ENCODE results near the gene RRP7A.
"Not testable (repeated sequence)": the region's sequence is repeated elsewhere in the genome, so short reads cannot be mapped to it uniquely, and the experiment has no call there.

Gene RRP7A

GRCh38 chr22:42529435-42529834, 9.8 kb upstream of the RRP7A start:
- H3K4me2 ChIP-seq (ENCODE audit: low read length, poor library complexity, severe bottlenecking); H3K4me3 ChIP-seq (ENCODE audit: insufficient read depth in 1 of 2, low read depth in 1 of 2, low read length in 2 of 2); DNase-seq; H3K23ac ChIP-seq (ENCODE audit: low read length in 2 of 2); H3K4ac ChIP-seq (ENCODE audit: low read depth in 1 of 2, low read length in 2 of 2); H2AK5ac ChIP-seq (ENCODE audit: low read length, severe bottlenecking); H3K9ac ChIP-seq (ENCODE audit: low read length); H3K14ac ChIP-seq (ENCODE audit: low read length in 2 of 2); H3K4me1 ChIP-seq (ENCODE audit: control insufficient read depth, insufficient read depth, low read depth, low read length); H2BK12ac ChIP-seq (ENCODE audit: low read length in 2 of 2); H3K9me3 ChIP-seq (ENCODE audit: control insufficient read depth, low read length); H2BK120ac ChIP-seq (ENCODE audit: low read depth, low read length); H3K79me1 ChIP-seq (replicated peaks; ENCODE audit: low read length, poor library complexity, severe bottlenecking); H2AFZ ChIP-seq (ENCODE audit: low read depth, low read length); H2BK5ac ChIP-seq (ENCODE audit: low read depth, low read length, poor library complexity, severe bottlenecking); H3K27ac ChIP-seq (ENCODE audit: low read length, poor library complexity, severe bottlenecking); H2BK15ac ChIP-seq (ENCODE audit: low read depth, poor library complexity, severe bottlenecking); H4K91ac ChIP-seq (ENCODE audit: low read length); H4K8ac ChIP-seq (ENCODE audit: low read length); H3K36me3 ChIP-seq (ENCODE audit: control insufficient read depth in 1 of 2, insufficient read depth in 2 of 2, low read depth in 1 of 2, low read length in 2 of 2); H3K18ac ChIP-seq (ENCODE audit: low read depth in 1 of 2, low read length in 2 of 2): not testable (repeated sequence)
- WGBS = 93% methylated on average over 8 of the region's 8 CpGs
- peaks cover 0 to 32% of the 10 kb centered on the region in 2 experiments for H3K27me3 ChIP-seq (ENCODE audit: control insufficient read depth in 1 of 2, insufficient read depth in 1 of 2, low read length in 2 of 2)

DNA sequence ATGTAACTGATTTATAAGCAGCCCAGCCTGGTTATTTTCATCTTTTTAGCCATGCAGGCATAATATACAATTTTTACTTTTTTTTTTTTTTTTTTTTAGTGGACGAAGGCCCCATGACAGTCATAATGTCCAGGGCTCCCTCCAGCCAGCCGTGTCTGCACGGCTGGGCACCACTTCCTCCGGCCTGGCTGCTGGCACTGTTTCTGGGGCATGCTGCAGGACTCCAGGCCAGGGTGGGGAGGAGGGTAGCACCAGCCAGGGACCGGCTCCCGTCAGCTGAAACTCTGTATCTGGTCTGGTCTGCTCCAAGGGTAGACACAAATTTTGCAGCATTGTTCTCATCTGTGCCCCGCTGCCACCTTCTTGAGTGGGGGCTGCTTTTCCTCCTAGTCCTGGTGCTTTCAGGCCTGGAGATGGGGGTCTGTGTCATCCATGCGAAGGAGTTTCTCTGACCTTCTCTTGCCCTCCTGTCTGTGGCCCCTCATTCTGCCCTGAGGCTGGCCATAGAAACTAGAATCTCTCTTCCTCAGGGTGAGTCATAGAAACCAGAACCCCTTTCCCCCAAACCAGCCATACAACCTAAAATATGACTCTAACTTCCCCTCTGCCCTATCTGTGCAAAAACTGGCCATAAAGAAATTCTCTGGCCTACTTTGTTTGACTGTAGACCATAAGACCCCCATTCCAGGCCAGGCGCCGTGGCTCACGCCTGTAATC, 9.2 kb upstream of the RRP7A start:
- no peaks in the 10 kb centered on the region for H3K36me3 ChIP-seq (ENCODE audit: control insufficient read depth in 1 of 2, insufficient read depth in 2 of 2, low read depth in 1 of 2, low read length in 2 of 2)
- H2AFZ ChIP-seq (ENCODE audit: low read depth, low read length) = no peak overlapping the region
- no peak overlapping the region for H3K27ac ChIP-seq (ENCODE audit: low read length, poor library complexity, severe bottlenecking)
- no peak overlapping the region for H3K23ac ChIP-seq (ENCODE audit: low read length in 2 of 2)
- no peak overlapping the region for H2BK5ac ChIP-seq (ENCODE audit: low read depth, low read length, poor library complexity, severe bottlenecking)
- no peaks in the 10 kb centered on the region for H3K9me3 ChIP-seq (ENCODE audit: control insufficient read depth, low read length)
- H3K9ac ChIP-seq (ENCODE audit: low read length) = no peak overlapping the region
- H3K4ac ChIP-seq (ENCODE audit: low read depth in 1 of 2, low read length in 2 of 2) = no peak overlapping the region
- no peaks in the 10 kb centered on the region for H3K79me1 ChIP-seq (replicated peaks; ENCODE audit: low read length, poor library complexity, severe bottlenecking)
- no peak overlapping the region for H2BK15ac ChIP-seq (ENCODE audit: low read depth, poor library complexity, severe bottlenecking)
- no peak overlapping the region for H3K14ac ChIP-seq (ENCODE audit: low read length in 2 of 2)
- no peak overlapping the region for H2AK5ac ChIP-seq (ENCODE audit: low read length, severe bottlenecking)
- H4K8ac ChIP-seq (ENCODE audit: low read length) = no peak overlapping the region
- H3K27me3 ChIP-seq (ENCODE audit: control insufficient read depth in 1 of 2, insufficient read depth in 1 of 2, low read length in 2 of 2) = peaks cover 0 to 31% of the 10 kb centered on the region in 2 experiments
- peaks cover 6% of the 10 kb centered on the region for H3K4me1 ChIP-seq (ENCODE audit: control insufficient read depth, insufficient read depth, low read depth, low read length)
- WGBS = 93% methylated on average over 11 of the region's 11 CpGs
- no peak overlapping the region for H3K18ac ChIP-seq (ENCODE audit: low read depth in 1 of 2, low read length in 2 of 2)
- H4K91ac ChIP-seq (ENCODE audit: low read length) = no peak overlapping the region
- H2BK120ac ChIP-seq (ENCODE audit: low read depth, low read length) = no peak overlapping the region
- no peak overlapping the region for H3K4me2 ChIP-seq (ENCODE audit: low read length, poor library complexity, severe bottlenecking)
- no peak overlapping the region for H2BK12ac ChIP-seq (ENCODE audit: low read length in 2 of 2)
- H3K4me3 ChIP-seq (ENCODE audit: insufficient read depth in 1 of 2, low read depth in 1 of 2, low read length in 2 of 2) = no peak overlapping the region
- DNase-seq = no peak

DNA sequence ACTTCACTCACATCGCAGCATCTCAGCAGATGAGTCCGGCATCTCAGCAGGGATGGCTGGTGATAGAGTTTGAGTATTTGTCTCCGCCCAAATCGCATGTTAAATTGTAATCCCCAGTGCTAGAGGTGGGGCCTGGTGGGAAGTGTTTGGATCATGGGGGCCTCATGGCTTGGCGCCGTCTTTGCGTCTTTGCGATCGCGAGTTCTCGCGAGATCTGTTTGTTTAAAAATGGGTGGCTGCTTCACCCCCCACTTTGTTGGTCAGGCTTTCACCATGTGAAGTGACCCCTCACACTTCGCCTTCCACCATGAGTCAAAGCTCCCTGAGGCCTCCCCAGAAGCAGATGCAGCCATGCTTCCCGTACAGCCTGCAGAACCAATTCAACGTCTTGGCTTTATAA, 3.0 kb upstream of the RRP7A start:
- Histone ChIP-seq H2AFZ (ENCODE audit: low read depth, low read length) (no peak overlapping the region), H3K27me3 (ENCODE audit: control insufficient read depth in 1 of 2, insufficient read depth in 1 of 2, low read length in 2 of 2) (no peaks in the 10 kb centered on the region), H4K8ac (ENCODE audit: low read length) (no peak overlapping the region), H2BK15ac (ENCODE audit: low read depth, poor library complexity, severe bottlenecking) (peak overlapping the region; percentile 52), H2BK12ac (ENCODE audit: low read length in 2 of 2) (no peak overlapping the region), H3K4me1 (ENCODE audit: control insufficient read depth, insufficient read depth, low read depth, low read length) (peaks cover 4% of the 10 kb centered on the region), H3K27ac (ENCODE audit: low read length, poor library complexity, severe bottlenecking) (no peak overlapping the region), H3K23ac (ENCODE audit: low read length in 2 of 2) (no peak overlapping the region), H3K4ac (ENCODE audit: low read depth in 1 of 2, low read length in 2 of 2) (no peak overlapping the region), H3K4me3 (ENCODE audit: insufficient read depth in 1 of 2, low read depth in 1 of 2, low read length in 2 of 2) (no peak overlapping the region), H3K9me3 (ENCODE audit: control insufficient read depth, low read length) (no peaks in the 10 kb centered on the region), H3K14ac (ENCODE audit: low read length in 2 of 2) (no peak overlapping the region), H3K36me3 (ENCODE audit: control insufficient read depth in 1 of 2, insufficient read depth in 2 of 2, low read depth in 1 of 2, low read length in 2 of 2) (peaks cover 0 to 3% of the 10 kb centered on the region in 2 experiments), H3K9ac (ENCODE audit: low read length) (no peak overlapping the region), H2AK5ac (ENCODE audit: low read length, severe bottlenecking) (no peak overlapping the region), H2BK120ac (ENCODE audit: low read depth, low read length) (no peak overlapping the region), H3K4me2 (ENCODE audit: low read length, poor library complexity, severe bottlenecking) (no peak overlapping the region), H2BK5ac (ENCODE audit: low read depth, low read length, poor library complexity, severe bottlenecking) (no peak overlapping the region), H4K91ac (ENCODE audit: low read length) (no peak overlapping the region), H3K18ac (ENCODE audit: low read depth in 1 of 2, low read length in 2 of 2) (no peak overlapping the region), H3K79me1 (replicated peaks; ENCODE audit: low read length, poor library complexity, severe bottlenecking) (peaks cover 2% of the 10 kb centered on the region)
- DNase-seq = no peak
- 96% methylated on average over 15 of the region's 15 CpGs for WGBS

DNA sequence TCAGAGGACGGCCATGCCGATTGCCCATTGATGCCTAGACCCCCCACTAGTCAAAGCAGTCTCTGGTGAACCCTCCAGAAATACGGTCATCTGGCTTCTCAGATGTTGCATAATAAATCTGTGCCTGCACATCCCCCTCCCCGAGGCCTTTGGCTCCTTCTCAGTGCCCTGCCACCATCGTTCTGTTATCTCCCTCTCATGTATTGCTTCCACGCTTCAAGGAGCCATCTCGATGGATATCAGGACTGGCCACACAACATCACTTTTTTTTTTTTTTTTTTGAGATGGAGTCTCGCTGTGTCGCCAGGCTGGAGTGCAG, 1.6 kb upstream of the RRP7A start:
- Histone ChIP-seq H3K4me2 (ENCODE audit: low read length, poor library complexity, severe bottlenecking) (no peak overlapping the region), H3K27ac (ENCODE audit: low read length, poor library complexity, severe bottlenecking) (no peak overlapping the region), H2AFZ (ENCODE audit: low read depth, low read length) (no peak overlapping the region), H2AK5ac (ENCODE audit: low read length, severe bottlenecking) (no peak overlapping the region), H3K23ac (ENCODE audit: low read length in 2 of 2) (no peak overlapping the region), H3K4me3 (ENCODE audit: insufficient read depth in 1 of 2, low read depth in 1 of 2, low read length in 2 of 2) (no peak overlapping the region), H3K14ac (ENCODE audit: low read length in 2 of 2) (no peak overlapping the region), H3K4me1 (ENCODE audit: control insufficient read depth, insufficient read depth, low read depth, low read length) (peaks cover 4% of the 10 kb centered on the region), H4K91ac (ENCODE audit: low read length) (no peak overlapping the region), H3K9me3 (ENCODE audit: control insufficient read depth, low read length) (no peaks in the 10 kb centered on the region), H2BK12ac (ENCODE audit: low read length in 2 of 2) (no peak overlapping the region), H4K8ac (ENCODE audit: low read length) (peak overlapping the region; percentile 77), H2BK15ac (ENCODE audit: low read depth, poor library complexity, severe bottlenecking) (no peak overlapping the region), H2BK120ac (ENCODE audit: low read depth, low read length) (no peak overlapping the region), H3K4ac (ENCODE audit: low read depth in 1 of 2, low read length in 2 of 2) (no peak overlapping the region), H3K9ac (ENCODE audit: low read length) (no peak overlapping the region), H2BK5ac (ENCODE audit: low read depth, low read length, poor library complexity, severe bottlenecking) (no peak overlapping the region), H3K27me3 (ENCODE audit: control insufficient read depth in 1 of 2, insufficient read depth in 1 of 2, low read length in 2 of 2) (no peaks in the 10 kb centered on the region), H3K79me1 (replicated peaks; ENCODE audit: low read length, poor library complexity, severe bottlenecking) (peaks cover 3% of the 10 kb centered on the region), H3K18ac (ENCODE audit: low read depth in 1 of 2, low read length in 2 of 2) (no peak overlapping the region), H3K36me3 (ENCODE audit: control insufficient read depth in 1 of 2, insufficient read depth in 2 of 2, low read depth in 1 of 2, low read length in 2 of 2) (peaks cover 6 to 11% of the 10 kb centered on the region in 2 experiments)
- DNase-seq = no peak
- 91% methylated on average over 9 of the region's 9 CpGs for WGBS

Measured in mesenchymal stem cell (in vitro differentiated cells and primary cell).